HL-60 (cell line): ENCODE results near the gene SMIM5.
A peak's percentile ranks its signal among the peaks of the same experiment; 100 is the strongest.

ENCODE experiments used
- DNase-seq, 2 experiments: peaks; one replicate each; pipeline ENCODE4 v3.0.0-alpha.2; 2010 to 2020; ENCODE audit warnings: low read depth in 1 of 2, low spot score in 1 of 2
- H3K27ac ChIP-seq: fragments of 250-450 bp; sonication (Bioruptor Pico); replicated peaks from 2 replicates; pipeline ENCODE4 v1.5.1; 2020; ENCODE audit warnings: mild to moderate bottlenecking, moderate library complexity
- H3K27me3 ChIP-seq: fragments of 250-450 bp; sonication (Bioruptor Pico); 2 replicates; pipeline ENCODE4 v1.5.1; 2021; ENCODE audit warnings: mild to moderate bottlenecking, moderate library complexity; ENCODE audit not compliant: insufficient read depth, poor library complexity, severe bottlenecking
- H3K4me3 ChIP-seq: replicated peaks from 2 replicates; pipeline ENCODE4 v1.5.1; 2011; ENCODE audit warnings: mild to moderate bottlenecking, control low read depth, low read length; ENCODE audit not compliant: insufficient read depth
- CTCF ChIP-seq: IDR thresholded peaks from one replicate; pipeline ENCODE4 v1.5.1; 2011; ENCODE audit warnings: low read length, control low read depth, inconsistent platforms; ENCODE audit not compliant: insufficient read depth
- GABPA ChIP-seq: IDR thresholded peaks from 2 replicates; pipeline ENCODE4 v1.6.1; 2012; ENCODE audit warnings: low read depth
- POLR2AphosphoS5 ChIP-seq: IDR thresholded peaks from 2 replicates; pipeline ENCODE4 v1.6.1; 2012; ENCODE audit warnings: low read depth
- REST ChIP-seq: IDR thresholded peaks from 2 replicates; pipeline ENCODE4 v1.6.1; 2012; ENCODE audit warnings: low read depth; ENCODE audit not compliant: insufficient replicate concordance
- SPI1 ChIP-seq: IDR thresholded peaks from 2 replicates; pipeline ENCODE4 v1.6.1; 2012; ENCODE audit warnings: low read depth, mild to moderate bottlenecking, borderline replicate concordance

SMIM5 gene

GRCh38 chr17:75625813-75626486 lies 7.3 kb upstream of the SMIM5 start:
- no peaks in the 10 kb centered on the region for H3K27me3 ChIP-seq
- peak in 1 of 2 experiments; percentile 16 for DNase-seq
- TF ChIP-seq SPI1, result no peak
- TF ChIP-seq REST, result no peak
- TF ChIP-seq CTCF, result peak; percentile 65
- H3K4me3 ChIP-seq, result no peak overlapping the region
- H3K27ac ChIP-seq, result no peak overlapping the region

GRCh38 chr17:75626496-75627038 lies 6.7 kb upstream of the SMIM5 start:
- TF ChIP-seq REST (no peak), POLR2AphosphoS5 (no peak), GABPA (no peak), SPI1 (no peak), CTCF (no peak)
- H3K27me3 ChIP-seq, result no peaks in the 10 kb centered on the region
- no peak for DNase-seq
- H3K4me3 ChIP-seq, result no peak overlapping the region
- no peak overlapping the region for H3K27ac ChIP-seq

- TF ChIP-seq SPI1 (no peak), CTCF (no peak), GABPA (no peak), POLR2AphosphoS5 (no peak)
- Histone ChIP-seq H3K4me3 (no peak overlapping the region), H3K27ac (no peak overlapping the region), H3K27me3 (no peaks in the 10 kb centered on the region)
- no peak for DNase-seq
Measured at GRCh38 chr17:75627094-75627493, 6.1 kb upstream of the SMIM5 start.

- TF ChIP-seq REST (no peak), GABPA (no peak), SPI1 (no peak), CTCF (no peak), POLR2AphosphoS5 (no peak)
- no peaks in the 10 kb centered on the region for H3K27me3 ChIP-seq
- H3K27ac ChIP-seq, result no peak overlapping the region
- DNase-seq, result no peak
- no peak overlapping the region for H3K4me3 ChIP-seq
Measured at GRCh38 chr17:75628425-75628824, 4.8 kb upstream of the SMIM5 start.
